Measurements from ENCODE around the gene ZNF530.

Gene ZNF530

DNA sequence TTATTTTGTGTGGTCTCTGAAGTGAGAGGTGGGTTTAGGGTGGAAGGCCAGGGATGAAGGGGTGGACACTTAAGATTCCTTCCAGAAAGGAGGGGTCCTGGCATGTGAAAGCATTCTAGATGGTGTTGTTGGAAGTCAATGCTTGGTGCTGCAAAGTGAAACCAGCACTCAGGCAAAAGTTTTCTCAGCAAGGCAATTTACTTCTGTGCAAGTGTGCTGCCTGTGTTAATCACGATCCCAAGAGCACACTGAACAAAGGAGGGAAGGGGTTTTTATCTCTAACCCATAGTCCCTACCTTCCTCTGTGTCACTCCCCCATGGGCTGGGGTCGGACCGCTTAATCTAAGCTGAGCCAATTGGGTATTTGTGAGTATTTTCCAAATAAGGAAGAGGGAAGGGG lies 15.7 kb downstream of the ZNF530 start:
- no peak for DNase-seq

DNA sequence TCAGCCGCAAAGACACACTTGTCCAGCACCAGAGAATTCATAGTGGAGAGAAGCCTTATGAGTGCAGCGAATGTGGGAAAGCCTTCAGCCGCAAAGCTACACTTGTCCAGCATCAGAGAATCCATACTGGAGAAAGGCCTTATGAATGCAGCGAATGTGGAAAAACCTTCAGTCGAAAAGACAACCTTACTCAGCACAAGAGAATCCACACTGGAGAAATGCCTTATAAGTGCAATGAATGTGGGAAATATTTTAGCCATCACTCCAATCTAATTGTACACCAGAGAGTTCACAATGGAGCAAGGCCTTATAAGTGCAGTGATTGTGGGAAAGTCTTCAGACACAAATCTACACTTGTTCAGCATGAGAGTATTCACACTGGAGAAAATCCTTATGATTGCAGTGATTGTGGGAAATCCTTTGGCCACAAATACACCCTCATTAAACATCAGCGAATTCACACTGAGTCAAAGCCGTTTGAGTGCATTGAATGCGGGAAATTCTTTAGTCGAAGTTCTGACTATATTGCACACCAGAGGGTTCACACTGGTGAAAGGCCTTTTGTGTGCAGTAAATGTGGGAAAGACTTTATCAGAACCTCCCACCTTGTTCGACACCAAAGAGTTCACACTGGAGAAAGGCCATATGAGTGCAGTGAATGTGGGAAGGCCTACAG lies 21.1 kb downstream of the ZNF530 start:
- no peak for DNase-seq

DNA sequence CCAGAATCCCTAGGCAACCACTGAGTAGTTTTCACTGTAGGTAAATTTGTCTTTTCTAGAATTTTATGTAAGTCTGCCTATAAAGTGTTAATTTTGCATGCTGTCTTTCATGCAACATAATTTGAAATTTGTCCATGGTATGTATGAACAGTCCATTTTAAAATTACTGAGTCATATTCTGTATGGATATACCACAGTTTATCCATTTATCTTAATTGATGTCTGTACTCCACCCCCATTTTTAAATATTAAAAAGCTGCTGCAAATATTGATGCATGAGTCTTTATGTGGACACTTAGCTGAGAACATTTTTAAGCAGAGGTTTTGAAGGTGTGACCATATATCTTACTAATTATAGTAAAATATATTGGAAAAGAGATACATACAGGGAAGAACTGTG lies 23.4 kb downstream of the ZNF530 start:
- DNase-seq, result no peak

DNA sequence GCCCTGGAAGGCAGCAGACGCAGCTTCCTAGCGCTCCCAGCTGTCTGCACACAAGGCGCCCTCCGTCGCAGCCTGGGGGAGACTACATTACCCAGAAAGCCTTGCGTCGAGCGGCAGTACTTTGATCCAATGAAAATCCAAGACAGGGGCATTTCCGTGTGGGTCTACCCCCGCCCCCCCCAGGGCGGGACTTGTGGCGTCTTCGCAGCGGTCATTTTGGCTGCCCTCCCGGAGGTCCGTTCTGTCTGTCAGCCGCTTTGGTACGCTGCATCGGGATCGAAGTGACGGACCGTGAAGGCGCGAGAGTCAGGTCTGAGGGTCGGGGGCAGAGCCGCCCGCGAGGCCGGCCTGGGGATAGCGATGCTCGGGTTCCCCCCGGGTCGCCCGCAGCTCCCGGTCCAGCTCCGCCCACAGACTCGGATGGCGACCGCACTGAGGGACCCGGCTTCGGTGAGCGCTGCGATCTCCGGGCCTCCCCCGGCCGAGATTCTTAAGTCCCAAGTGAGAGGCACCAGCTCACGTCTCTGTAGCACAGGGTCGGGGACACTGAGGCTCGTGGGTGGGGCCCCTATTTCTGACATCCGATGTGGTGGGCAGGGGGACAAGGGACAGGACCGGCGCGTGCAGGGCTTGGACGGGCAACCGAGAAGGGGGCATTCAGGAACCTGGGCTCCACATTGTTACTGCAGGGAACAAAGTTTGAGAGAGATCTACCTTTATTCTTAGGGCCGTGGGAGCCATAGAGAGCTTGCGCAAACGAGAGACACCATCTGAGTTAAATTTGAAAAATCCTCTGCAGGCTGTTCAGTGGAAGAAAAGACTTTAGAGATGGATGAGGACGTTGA lies 33.5 kb downstream of the ZNF530 start, which contains the start of gene ZNF211:
ZNF211 (plus strand) TSS at position 182 of the 845 bp plus-strand sequence; CDS start at position 361, 179 bp downstream.
- peak; percentile 88 to 89 for DNase-seq

DNA sequence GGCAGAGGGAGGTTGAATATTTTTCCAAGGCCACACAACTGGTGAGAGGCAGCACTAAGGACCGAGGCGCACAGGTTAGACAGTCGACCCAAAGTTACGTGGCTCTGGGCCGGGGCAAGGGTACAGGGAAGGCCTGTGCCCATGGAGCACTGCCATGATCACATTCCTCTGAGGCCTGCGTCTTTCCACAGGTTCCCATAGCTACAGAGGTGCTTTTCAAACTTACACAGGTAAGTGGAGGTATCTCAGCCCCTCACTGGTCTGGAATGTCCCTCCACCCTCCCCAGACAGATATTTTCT lies 34.1 kb downstream of the ZNF530 start:
- DNase-seq, result no peak

DNA sequence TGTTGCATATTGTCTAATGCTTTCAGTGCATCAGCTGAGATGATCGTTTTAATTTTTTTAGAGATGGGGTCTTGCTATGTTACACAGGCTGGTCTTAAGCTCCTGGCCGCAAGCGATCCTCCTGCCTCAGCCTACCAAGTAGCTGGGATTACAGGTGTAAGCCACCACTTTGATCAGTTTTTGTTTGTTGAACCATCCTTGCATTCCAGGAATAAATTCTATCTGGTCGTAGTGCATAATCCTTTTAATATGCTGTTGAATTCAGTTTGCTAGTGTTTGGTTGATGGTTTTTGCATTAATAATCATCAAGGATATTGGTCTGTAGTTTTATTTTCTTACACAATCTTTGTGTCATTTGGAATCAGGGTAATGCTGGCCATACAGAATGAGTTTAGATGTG lies 37.7 kb downstream of the ZNF530 start:
- DNase-seq, result no peak

DNA sequence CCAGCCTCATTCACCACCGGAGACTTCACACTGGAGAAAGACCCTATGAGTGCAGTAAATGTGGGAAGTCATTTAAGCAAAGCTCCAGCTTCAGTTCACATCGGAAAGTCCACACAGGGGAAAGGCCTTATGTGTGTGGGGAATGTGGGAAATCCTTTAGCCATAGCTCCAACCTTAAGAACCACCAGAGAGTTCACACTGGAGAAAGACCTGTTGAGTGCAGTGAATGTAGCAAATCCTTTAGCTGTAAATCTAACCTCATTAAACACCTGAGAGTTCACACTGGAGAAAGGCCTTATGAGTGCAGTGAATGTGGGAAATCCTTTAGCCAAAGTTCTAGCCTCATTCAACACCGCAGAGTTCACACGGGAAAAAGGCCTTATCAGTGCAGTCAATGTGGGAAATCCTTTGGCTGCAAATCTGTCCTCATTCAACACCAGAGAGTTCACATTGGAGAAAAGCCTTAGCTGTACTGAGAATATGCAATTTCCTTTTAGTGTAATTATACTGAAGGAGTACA lies 42.1 kb downstream of the ZNF530 start:
- no peak for DNase-seq

DNA sequence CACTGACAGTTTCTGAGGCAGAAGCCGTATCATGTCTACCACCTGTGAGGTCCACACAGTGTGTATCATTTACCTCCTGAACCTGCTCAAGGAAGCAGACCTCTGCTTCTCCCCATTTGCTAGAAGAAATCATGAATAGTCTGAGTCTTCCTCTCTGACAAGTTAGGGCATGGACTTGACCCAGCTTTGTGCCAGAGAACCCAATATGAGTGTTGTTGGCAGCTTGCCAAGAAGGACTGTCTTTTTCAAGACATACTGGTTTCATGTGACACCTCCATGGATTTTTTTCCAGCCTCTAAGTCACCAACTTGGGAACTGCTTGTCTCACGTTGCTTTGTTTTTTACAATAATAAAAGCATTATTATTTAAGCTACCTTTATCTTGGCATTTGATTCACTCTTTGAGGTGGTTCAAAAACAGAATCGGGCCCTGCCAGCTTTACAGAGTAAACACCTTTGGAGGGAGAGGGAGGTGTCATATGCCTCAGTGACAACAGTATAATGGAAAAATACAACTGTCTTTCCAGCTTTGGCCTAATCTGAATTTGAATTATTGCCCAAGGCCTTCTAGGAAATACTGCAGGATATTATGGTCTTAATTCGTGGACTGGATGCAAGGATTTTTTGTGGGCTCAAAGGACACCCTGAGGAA lies 42.8 kb downstream of the ZNF530 start:
- DNase-seq, result no peak

DNA sequence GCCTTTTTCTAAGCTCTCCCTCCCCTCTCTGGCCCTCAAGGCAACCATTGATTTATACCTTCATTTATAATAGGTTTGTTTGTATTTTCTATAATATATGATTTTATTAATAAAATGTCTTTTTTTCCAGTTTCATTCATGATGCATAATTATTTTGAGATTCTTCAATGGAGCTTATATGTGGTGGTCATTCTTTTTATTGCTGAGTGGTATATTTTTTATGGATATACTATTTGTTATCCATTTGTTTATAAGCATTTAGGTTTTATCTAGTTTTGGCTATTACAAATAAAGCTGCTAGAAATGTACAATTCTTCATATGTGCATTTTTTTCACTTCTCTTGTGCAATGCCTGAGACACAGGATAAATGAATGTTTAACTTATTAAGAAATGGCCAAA lies 44.0 kb downstream of the ZNF530 start:
- no peak for DNase-seq

DNA sequence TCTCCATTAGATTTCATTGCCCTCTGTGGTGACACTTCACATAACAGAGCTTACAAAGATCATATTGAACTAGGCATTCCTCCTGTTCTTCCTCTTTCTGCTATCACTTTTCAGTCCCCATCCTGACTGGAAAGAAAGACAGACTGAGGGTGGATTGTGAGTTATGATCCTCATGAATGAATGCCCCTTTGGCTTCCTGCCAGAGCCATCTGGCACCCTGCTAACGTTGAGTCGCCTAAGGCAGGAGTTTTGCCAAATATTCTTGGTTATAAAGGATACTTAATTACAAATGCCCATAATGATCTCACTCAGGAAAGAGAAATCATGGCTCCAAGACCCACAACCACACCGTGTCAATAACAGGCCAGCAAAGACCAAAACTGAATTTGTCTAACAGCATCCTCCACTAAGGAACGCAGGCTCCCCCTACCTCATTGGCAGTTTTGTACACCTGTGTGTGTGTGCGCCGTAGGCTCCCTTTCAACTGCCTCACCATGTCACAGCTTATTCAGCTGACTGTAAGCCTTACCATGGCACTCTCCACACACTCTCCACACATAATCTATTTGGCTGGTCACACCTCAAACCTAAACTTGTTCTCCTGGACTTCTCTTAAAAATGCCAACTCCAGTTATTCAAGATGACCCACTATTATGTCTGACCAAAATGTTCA lies 48.8 kb downstream of the ZNF530 start:
- DNase-seq, result no peak

DNA sequence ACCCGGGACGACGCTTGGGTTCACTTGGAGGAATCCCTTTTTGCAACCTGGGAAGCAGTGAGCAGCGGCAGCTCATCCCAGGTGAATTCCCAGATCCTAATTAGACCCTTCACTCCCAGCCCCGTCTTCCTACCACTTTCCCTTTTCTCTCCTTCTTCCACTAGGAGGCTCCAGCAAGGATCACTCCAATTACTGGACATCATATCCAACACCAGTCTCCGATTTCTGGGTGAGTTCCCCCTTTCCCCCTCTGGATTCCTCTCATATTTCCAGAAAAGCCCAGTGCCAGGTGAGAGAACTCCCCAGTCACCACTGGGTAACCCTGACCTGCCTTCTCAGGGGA lies 51.9 kb downstream of the ZNF530 start:
- no peak for DNase-seq

DNA sequence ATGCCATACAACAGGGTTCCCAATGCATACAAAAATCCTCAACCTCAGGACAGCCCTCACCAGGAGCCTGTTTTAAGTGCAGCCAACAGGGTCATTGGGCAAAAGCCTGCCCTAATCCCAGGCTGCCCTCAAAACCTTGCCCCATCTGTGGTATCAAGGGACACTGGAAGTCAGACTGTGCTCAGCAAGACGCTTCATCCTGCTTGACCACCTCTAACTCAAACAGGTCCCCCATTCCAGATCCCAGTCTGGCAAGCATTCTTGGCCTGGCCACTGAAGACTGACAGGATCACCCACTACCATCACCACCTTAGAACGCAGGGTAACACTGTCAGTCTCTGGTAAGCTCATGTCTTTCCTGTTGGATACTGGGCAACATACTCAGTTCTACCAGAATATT lies 54.0 kb downstream of the ZNF530 start:
- DNase-seq, result no peak

DNA sequence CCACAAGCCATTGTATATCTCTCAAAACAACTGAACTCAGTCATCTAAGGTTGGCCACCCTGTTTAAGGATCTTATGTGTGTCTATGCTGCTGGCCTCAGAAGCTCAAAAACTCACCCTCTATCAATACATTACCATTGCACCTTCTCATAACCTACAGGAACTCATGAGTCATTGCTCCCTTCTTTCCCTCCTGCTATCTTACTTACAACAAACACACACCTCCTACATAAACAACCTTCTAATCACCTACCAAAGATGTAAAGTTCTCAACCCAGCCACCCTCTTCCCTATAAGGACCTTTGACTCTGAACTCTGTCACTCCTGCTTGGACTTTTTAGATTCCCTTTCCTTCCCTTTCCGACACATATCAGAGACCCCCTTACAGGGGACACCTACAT lies 55.8 kb downstream of the ZNF530 start:
- no peak for DNase-seq

DNA sequence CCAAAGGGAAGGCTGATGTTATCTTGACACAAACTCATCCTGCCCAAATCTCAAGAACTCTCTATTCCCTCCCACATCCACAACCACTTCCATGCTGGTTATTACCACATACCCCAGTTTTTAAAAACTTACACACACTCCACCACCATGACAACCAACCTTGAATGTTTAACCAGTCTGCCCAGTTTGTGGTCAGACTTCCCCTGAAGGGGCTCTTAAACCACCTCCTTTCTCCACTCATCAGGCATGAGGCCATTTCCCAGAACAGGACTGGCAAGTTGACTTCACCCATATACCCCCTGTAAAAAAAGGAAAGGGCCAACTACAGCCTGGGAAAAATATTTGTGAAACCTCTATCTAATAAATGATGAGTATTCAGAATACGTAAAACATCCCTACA lies 56.7 kb downstream of the ZNF530 start:
- DNase-seq, result no peak

Measured in activated T-cell treated with anti-CD3 and anti-CD28 coated beads, Interleukin-2, amount 50 U/mL, for 48 hours (primary cell).